Esophagus squamous epithelium (tissue), 4 donors: ENCODE results near the gene XRCC4.

Experiments used
- POLR2A ChIP-seq, 4 donors: fragments of 450-650 bp; IDR thresholded peaks; one replicate each; pipeline ENCODE4 v1.6.1; 2017; ENCODE audit warnings: antibody characterized with exemption in 4 of 4, mild to moderate bottlenecking in 4 of 4, moderate library complexity in 3 of 4
- TF ChIP-seq, protein P1 (sequence below), 6 experiments: fragments of 450-650 bp in 4 of 6; fragments of 200-600 bp in 2 of 6; sonication (generic) in 2 of 6; IDR thresholded peaks; one replicate each; pipeline ENCODE4 v1.5.1; 2016 to 2019; ENCODE audit warnings: antibody characterized with exemption in 6 of 6, mild to moderate bottlenecking in 4 of 6, moderate library complexity in 4 of 6

DNA sequence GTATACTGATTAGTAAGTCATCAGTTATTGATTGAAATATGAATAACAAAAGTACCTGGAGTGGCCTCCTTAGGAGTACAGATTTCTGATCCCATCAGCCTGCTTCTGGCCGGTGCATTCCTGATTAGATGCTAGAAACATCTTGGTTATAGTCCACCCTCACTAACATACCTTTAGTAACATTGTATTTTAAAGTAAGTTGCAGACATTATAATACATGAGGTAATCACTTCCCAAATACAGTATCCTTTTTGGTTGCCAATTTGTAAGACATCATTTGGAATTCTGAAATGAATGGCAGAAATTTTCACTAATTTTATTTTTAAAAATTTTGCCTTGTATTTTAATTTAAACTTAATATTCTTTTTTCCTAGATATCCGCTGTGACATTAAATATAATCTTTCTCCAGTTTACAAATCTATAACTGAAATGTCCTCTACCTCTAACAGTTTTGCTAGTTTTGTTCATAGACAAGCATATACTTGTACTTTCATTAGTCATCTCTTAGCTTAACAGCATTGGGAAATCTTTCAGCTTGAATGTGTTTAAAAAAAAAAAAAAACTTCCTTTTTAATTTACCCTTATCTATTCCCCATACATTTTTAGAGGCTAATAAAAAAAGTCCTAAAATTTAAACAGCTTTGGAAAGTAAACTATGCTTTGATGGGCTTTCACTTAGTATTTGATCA lies 178.9 kb downstream of the XRCC4 start:
- TF ChIP-seq, protein P1, sequence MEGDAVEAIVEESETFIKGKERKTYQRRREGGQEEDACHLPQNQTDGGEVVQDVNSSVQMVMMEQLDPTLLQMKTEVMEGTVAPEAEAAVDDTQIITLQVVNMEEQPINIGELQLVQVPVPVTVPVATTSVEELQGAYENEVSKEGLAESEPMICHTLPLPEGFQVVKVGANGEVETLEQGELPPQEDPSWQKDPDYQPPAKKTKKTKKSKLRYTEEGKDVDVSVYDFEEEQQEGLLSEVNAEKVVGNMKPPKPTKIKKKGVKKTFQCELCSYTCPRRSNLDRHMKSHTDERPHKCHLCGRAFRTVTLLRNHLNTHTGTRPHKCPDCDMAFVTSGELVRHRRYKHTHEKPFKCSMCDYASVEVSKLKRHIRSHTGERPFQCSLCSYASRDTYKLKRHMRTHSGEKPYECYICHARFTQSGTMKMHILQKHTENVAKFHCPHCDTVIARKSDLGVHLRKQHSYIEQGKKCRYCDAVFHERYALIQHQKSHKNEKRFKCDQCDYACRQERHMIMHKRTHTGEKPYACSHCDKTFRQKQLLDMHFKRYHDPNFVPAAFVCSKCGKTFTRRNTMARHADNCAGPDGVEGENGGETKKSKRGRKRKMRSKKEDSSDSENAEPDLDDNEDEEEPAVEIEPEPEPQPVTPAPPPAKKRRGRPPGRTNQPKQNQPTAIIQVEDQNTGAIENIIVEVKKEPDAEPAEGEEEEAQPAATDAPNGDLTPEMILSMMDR (IDR thresholded peaks at IDR 0.05): no peak
- no peak for TF ChIP-seq POLR2A (IDR thresholded peaks at IDR 0.05)
